IMR-90 (cell line): ENCODE measurements around the gene LDB2. TPM values are rescaled to one million over a fixed set of nuclear protein-coding genes. Genes with fewer than 3 reads are reported as not detected.

Experiments used
- ATAC-seq: fragments of 200-7000 bp; cut with Tn5 transposase; 2 replicates; pipeline ENCODE4 v1.9.1; 2020; ENCODE audit warnings: low read depth, mild to moderate bottlenecking, moderate library complexity
- BruUV-seq: library from RNA; stranded (reverse); fragments of 400-500 nt; replicated peaks from 2 replicates; lab custom pipeline; 2021; lab: Mats Ljungman, UMichigan
- CTCF ChIA-PET: fragments of 300-600 bp; formaldehyde crosslinking; extraction: SDS; loops from one replicate; lab custom pipeline; 2021; ENCODE audit warnings: antibody characterized with exemption; lab: Yijun Ruan, JAX
- POLR2A ChIA-PET: fragments of 300-600 bp; sonication (Branson Sonifier 250); formaldehyde crosslinking; loops from one replicate; lab custom pipeline; 2022; ENCODE audit warnings: antibody characterized with exemption; ENCODE audit not compliant: unreplicated experiment; lab: Charles Lee
- DNase-seq: peaks from one replicate; pipeline ENCODE4 v3.0.0; 2013
- H2AFZ ChIP-seq: replicated peaks from 2 replicates; pipeline ENCODE3; 2013; ENCODE audit warnings: low read length, mild to moderate bottlenecking; ENCODE audit not compliant: poor library complexity
- H2AK5ac ChIP-seq: 2 replicates; pipeline ENCODE4 v1.6.1; 2013; ENCODE audit warnings: low read depth, low read length, inconsistent platforms
- H2AK9ac ChIP-seq: replicated peaks from 2 replicates; pipeline ENCODE3; 2013; ENCODE audit warnings: mild to moderate bottlenecking, low read depth, low read length, moderate library complexity; ENCODE audit not compliant: poor library complexity
- H2BK120ac ChIP-seq: 2 replicates; pipeline ENCODE4 v1.6.1; 2013; ENCODE audit warnings: low read depth, low read length, inconsistent platforms
- H2BK15ac ChIP-seq: 3 replicates; pipeline ENCODE4 v1.6.1; 2013; ENCODE audit warnings: low read depth, low read length, inconsistent platforms
- H2BK20ac ChIP-seq: 2 replicates; pipeline ENCODE4 v1.6.1; 2013; ENCODE audit warnings: low read depth, mild to moderate bottlenecking, inconsistent platforms, low read length, moderate library complexity
- H2BK5ac ChIP-seq: 2 replicates; pipeline ENCODE4 v1.6.1; 2013; ENCODE audit warnings: mild to moderate bottlenecking, low read depth, low read length, inconsistent platforms; ENCODE audit not compliant: poor library complexity, severe bottlenecking
- H3K14ac ChIP-seq: replicated peaks from 2 replicates; pipeline ENCODE4 v1.6.1; 2013; ENCODE audit warnings: low read depth, low read length, inconsistent platforms
- H3K18ac ChIP-seq: 2 replicates; pipeline ENCODE4 v1.6.1; 2013; ENCODE audit warnings: low read depth, low read length, control low read depth
- H3K23ac ChIP-seq: 2 replicates; pipeline ENCODE4 v1.6.1; 2013; ENCODE audit warnings: low read depth, low read length, inconsistent platforms
- H3K27ac ChIP-seq: 2 replicates; pipeline ENCODE4 v1.5.1; 2013; ENCODE audit warnings: mild to moderate bottlenecking, control low read depth, low read length; ENCODE audit not compliant: insufficient read depth
- H3K27me3 ChIP-seq: 2 replicates; pipeline ENCODE4 v1.6.1; 2013; ENCODE audit warnings: low read length; ENCODE audit not compliant: control insufficient read depth, insufficient read depth
- H3K36me3 ChIP-seq: 2 replicates; pipeline ENCODE4 v1.6.1; 2013; ENCODE audit warnings: low read length, mixed read lengths; ENCODE audit not compliant: control insufficient read depth, insufficient read depth
- H3K4ac ChIP-seq: 2 replicates; pipeline ENCODE4 v1.6.1; 2013; ENCODE audit warnings: low read depth, low read length, inconsistent platforms
- H3K4me1 ChIP-seq: 2 replicates; pipeline ENCODE4 v1.6.1; 2013; ENCODE audit warnings: low read length, mixed read lengths; ENCODE audit not compliant: control insufficient read depth, insufficient read depth
- H3K4me2 ChIP-seq: 2 replicates; pipeline ENCODE4 v1.6.1; 2013; ENCODE audit warnings: low read depth, mild to moderate bottlenecking, control low read depth, low read length, moderate library complexity
- H3K4me3 ChIP-seq: 2 replicates; pipeline ENCODE4 v1.5.1; 2013; ENCODE audit warnings: low read depth, mild to moderate bottlenecking, control low read depth, low read length, moderate library complexity; ENCODE audit not compliant: insufficient read depth
- H3K56ac ChIP-seq: 2 replicates; pipeline ENCODE4 v1.6.1; 2013; ENCODE audit warnings: low read length, inconsistent platforms; ENCODE audit not compliant: insufficient read depth; ENCODE audit errors: extremely low read depth
- H3K79me1 ChIP-seq, 2 experiments: 2 replicates each; pipeline ENCODE4 v1.6.1; 2013; ENCODE audit warnings: low read length in 2 of 2, inconsistent platforms in 1 of 2, low read depth in 1 of 2
- H3K9ac ChIP-seq: 2 replicates; pipeline ENCODE4 v1.6.1; 2013; ENCODE audit warnings: low read depth, low read length, control low read depth
- H3K9me1 ChIP-seq: 2 replicates; pipeline ENCODE4 v1.6.1; 2013; ENCODE audit warnings: low read length, inconsistent platforms; ENCODE audit not compliant: insufficient read depth
- H3K9me3 ChIP-seq: 2 replicates; pipeline ENCODE4 v1.6.1; 2013; ENCODE audit warnings: low read length; ENCODE audit not compliant: control insufficient read depth, insufficient read depth
- H4K20me1 ChIP-seq: 2 replicates; pipeline ENCODE4 v1.6.1; 2013; ENCODE audit warnings: low read length, inconsistent platforms; ENCODE audit not compliant: insufficient read depth
- H4K5ac ChIP-seq: 2 replicates; pipeline ENCODE4 v1.6.1; 2013; ENCODE audit warnings: mild to moderate bottlenecking, low read depth, low read length, control low read depth
- H4K8ac ChIP-seq, 2 experiments: 2 replicates each; pipeline ENCODE4 v1.6.1; 2013; ENCODE audit warnings: low read depth in 2 of 2, low read length in 2 of 2, control low read depth in 1 of 2, inconsistent platforms in 1 of 2
- H4K91ac ChIP-seq: 2 replicates; pipeline ENCODE4 v1.6.1; 2013; ENCODE audit warnings: low read depth, low read length, inconsistent platforms; ENCODE audit not compliant: insufficient read depth
- CEBPB ChIP-seq: IDR thresholded peaks from 2 replicates; pipeline ENCODE4 v1.6.1; 2012; ENCODE audit warnings: low read depth, low read length, improper control_type of control experiment
- CHD1 ChIP-seq: IDR thresholded peaks from 2 replicates; pipeline ENCODE4 v1.6.1; 2012; ENCODE audit warnings: low read depth, low read length, improper control_type of control experiment
- CTCF ChIP-seq: conservative IDR thresholded peaks from 2 replicates; pipeline ENCODE4 v1.5.1; 2012; ENCODE audit warnings: mild to moderate bottlenecking, low read depth, low read length, improper control_type of control experiment
- FOS ChIP-seq: fragments of 150-350 bp; IDR thresholded peaks from 2 replicates; pipeline ENCODE4 v1.6.1; 2016; ENCODE audit warnings: low read depth, low read length
- MXI1 ChIP-seq: IDR thresholded peaks from 2 replicates; pipeline ENCODE4 v1.6.1; 2012; ENCODE audit warnings: low read depth, mild to moderate bottlenecking, low read length, moderate library complexity, borderline replicate concordance
- NFE2L2 ChIP-seq: fragments of 150-350 bp; IDR thresholded peaks from 2 replicates; pipeline ENCODE4 v1.6.1; 2016; ENCODE audit warnings: low read depth, mild to moderate bottlenecking, low read length
- RAD21 ChIP-seq: IDR thresholded peaks from 2 replicates; pipeline ENCODE4 v1.6.1; 2012; ENCODE audit warnings: low read length, improper control_type of control experiment
- RCOR1 ChIP-seq: IDR thresholded peaks from 2 replicates; pipeline ENCODE4 v1.6.1; 2012; ENCODE audit warnings: mild to moderate bottlenecking, low read length, improper control_type of control experiment; ENCODE audit not compliant: insufficient replicate concordance
- RFX5 ChIP-seq: IDR thresholded peaks from 2 replicates; pipeline ENCODE4 v1.8.0; 2012; ENCODE audit warnings: low read depth, mild to moderate bottlenecking, low read length, moderate library complexity
- USF2 ChIP-seq: fragments of 150-350 bp; IDR thresholded peaks from 2 replicates; pipeline ENCODE4 v1.6.1; 2017; ENCODE audit warnings: mild to moderate bottlenecking, antibody characterized with exemption, low read length, low read depth
- WGBS, 2 experiments: methylation state at CpG; one replicate each; pipeline versions ENCODE4 v1.1.5 to v1.1.7; 2013; ENCODE audit warnings: missing lambda C conversion rate in 2 of 2; ENCODE audit not compliant: insufficient read length in 1 of 2; ENCODE audit errors: extremely low coverage in 2 of 2; 5-methylcytosine and 5-hydroxymethylcytosine counted together
- dilution Hi-C: fragments of 300-500 bp; cut with HindIII; formaldehyde crosslinking; loops from one replicate; pipeline ENCODE4 v1.14.3; 2018; ENCODE audit warnings: low sequenced_read_pairs; ENCODE audit not compliant: unreplicated experiment
- in situ Hi-C: fragments of 300-500 bp; cut with MboI; formaldehyde crosslinking; loops from 3 replicates; pipeline ENCODE4 v1.14.3; 2019; ENCODE audit warnings: low sequenced_read_pairs, inconsistent platforms, mixed read lengths
- intact Hi-C: fragments of 100-400 bp; cut with micrococcal nuclease; formaldehyde crosslinking; loops from 2 replicates; pipeline ENCODE4 v1.10.0; 2022
- polyA plus RNA-seq, 3 experiments: library from polyadenylated mRNA; depleted of rRNA; stranded (reverse); fragments of >200 nt; gene quantifications; 2 replicates each; pipeline ENCODE4 v1.2.3, GENCODE V29; 2012; ENCODE audit warnings: low replicate concordance in 1 of 3
- total RNA-seq: library from RNA; depleted of rRNA; stranded (reverse); fragments of >200 nt; gene quantifications from 2 replicates; pipeline ENCODE4 v1.2.3, GENCODE V29; 2012
- TF ChIP-seq, protein P1 (sequence below): fragments of 150-350 bp; IDR thresholded peaks from 2 replicates; pipeline ENCODE4 v1.6.1; 2016; ENCODE audit warnings: low read depth, mild to moderate bottlenecking, low read length, moderate library complexity, borderline replicate concordance

LDB2 gene
- total and polyA plus RNA-seq, 2 of the 4 experiments (the other 2 are of a cell fraction) = 67.9 to 116 TPM

- Histone ChIP-seq H3K4me3 (no peak overlapping the region), H3K9me1 (peaks cover 6% of the 10 kb centered on the region; the same call in 1 of the 2 replicates), H3K4ac (no peak overlapping the region), H2BK120ac (0 out of 2 replicates have a peak overlapping the region, but pooled peaks have one; percentile 2), H3K4me1 (peaks cover 10% of the 10 kb centered on the region), H3K23ac (no peak overlapping the region), H3K4me2 (no peak overlapping the region), H2BK5ac (no peak overlapping the region), H3K18ac (peak overlapping the region; percentile 11; the same call in 1 of the 2 replicates), H2AFZ (peak overlapping the region; percentile 16), H2AK5ac (no peak overlapping the region), H2BK15ac (0 out of 3 replicates have a peak overlapping the region, but pooled peaks have one; percentile 21), H2AK9ac (no peak overlapping the region), H3K9ac (no peak overlapping the region), H3K27me3 (no peaks in the 10 kb centered on the region), H4K20me1 (no peaks in the 10 kb centered on the region), H4K5ac (no peak overlapping the region; the same call in 1 of the 2 replicates), H3K14ac (0 out of 2 replicates have a peak overlapping the region, but pooled peaks have one; percentile 10), H4K8ac (0 out of 4 replicates have a peak overlapping the region, but pooled peaks of 1 of the 2 experiments have one; percentile 26), H3K9me3 (no peaks in the 10 kb centered on the region), H3K36me3 (no peaks in the 10 kb centered on the region; the same call in 1 of the 2 replicates), H2BK20ac (no peak overlapping the region), H4K91ac (no peak overlapping the region), H3K79me1 (no peaks in the 10 kb centered on the region), H3K56ac (no peak overlapping the region), H3K27ac (no peak overlapping the region)
- ATAC-seq (no peak), DNase-seq (peak; percentile 66)
- intact Hi-C loops = no loop called here
- ChIA-PET POLR2A (interaction anchor here (0.6 kb wide), 1 partner anchor 15 kb away, joined by 5 read pairs; no protein-coding TSS in a partner anchor), CTCF (no interaction called here)
- whole genome bisulfite sequencing, 2 experiments = 83% methylated on average over 2 of the region's 8 CpGs; no CpG with 5 or more reads in 1 of the 2 experiments
- no TSS peak for BruUV-seq
- in situ Hi-C loops = no loop called here
- TF ChIP-seq CTCF (no peak), CEBPB (no peak), USF2 (no peak), RAD21 (no peak), RFX5 (no peak), NFE2L2 (no peak), FOS (no peak), RCOR1 (no peak), MXI1 (no peak), CHD1 (no peak)
- TF ChIP-seq, protein P1, sequence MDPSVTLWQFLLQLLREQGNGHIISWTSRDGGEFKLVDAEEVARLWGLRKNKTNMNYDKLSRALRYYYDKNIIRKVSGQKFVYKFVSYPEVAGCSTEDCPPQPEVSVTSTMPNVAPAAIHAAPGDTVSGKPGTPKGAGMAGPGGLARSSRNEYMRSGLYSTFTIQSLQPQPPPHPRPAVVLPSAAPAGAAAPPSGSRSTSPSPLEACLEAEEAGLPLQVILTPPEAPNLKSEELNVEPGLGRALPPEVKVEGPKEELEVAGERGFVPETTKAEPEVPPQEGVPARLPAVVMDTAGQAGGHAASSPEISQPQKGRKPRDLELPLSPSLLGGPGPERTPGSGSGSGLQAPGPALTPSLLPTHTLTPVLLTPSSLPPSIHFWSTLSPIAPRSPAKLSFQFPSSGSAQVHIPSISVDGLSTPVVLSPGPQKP = no peak
- dilution Hi-C loops = no loop called here
Measured at GRCh38 chr4:16583764-16584163, 314.7 kb downstream of the LDB2 start.
